HG02588 (cell line): ENCODE results near the gene COLEC12.
"Not testable (repeated sequence)": the region's sequence is repeated elsewhere in the genome, so short reads cannot be mapped to it uniquely, and the experiment has no call there.

ENCODE experiments used
- ATAC-seq: cut with Tn5 transposase; IDR thresholded peaks from one replicate; pipeline ENCODE4 v1.9.1; 2021; ENCODE audit warnings: mild to moderate bottlenecking, moderate library complexity; ENCODE audit not compliant: unreplicated experiment

The COLEC12 gene

GRCh38 chr18:332721-333510, 167.6 kb downstream of the COLEC12 start:
- ATAC-seq = no peak

DNA sequence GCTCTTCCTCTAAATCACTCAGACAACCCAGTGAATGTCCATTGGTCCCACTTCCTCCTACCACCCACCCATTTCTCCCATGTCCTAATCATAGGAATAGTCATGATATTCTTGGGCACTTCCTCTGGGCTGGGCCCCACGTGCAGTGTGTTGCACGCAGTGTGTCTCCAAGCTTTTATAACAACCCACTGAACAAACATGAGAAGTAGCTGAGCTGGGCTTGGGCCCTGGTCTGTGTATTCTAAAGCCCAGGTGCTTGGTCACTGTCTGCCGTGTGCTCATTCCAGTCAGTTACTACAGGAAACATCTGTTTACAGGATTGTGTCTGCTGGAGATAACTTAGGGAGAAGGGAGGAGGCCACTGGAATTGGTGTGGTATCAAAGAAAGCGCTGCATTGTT, 168.5 kb downstream of the COLEC12 start:
- no peak for ATAC-seq

DNA sequence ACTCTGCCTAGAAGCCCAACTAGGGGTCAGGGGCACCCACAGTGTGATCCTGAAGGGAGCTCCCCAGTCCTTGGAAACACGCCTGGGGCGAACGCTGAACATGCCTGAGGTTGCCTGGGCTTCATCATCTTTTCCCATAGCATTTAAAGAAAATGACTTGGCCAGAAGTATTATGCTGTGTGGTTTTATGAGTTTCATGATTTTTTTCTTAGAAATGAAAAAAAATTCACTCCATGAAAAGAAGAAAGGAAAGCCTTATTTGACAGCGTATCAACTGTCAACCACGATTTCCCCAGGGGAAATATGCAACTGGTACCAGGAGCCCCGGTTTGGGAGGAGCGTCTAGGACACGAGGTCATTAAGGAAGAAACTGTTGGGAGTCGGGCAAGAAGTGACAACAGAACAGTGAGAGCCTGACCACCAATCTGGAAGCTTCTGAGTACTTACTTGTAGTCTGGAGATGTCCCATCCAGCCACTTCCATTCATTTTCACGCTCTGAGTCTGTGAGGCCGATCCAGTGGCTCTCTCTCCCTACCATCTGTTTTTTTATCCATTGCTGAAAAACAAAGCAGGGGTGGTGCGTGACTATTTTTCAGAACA, 169.2 kb downstream of the COLEC12 start:
- no peak for ATAC-seq

- ATAC-seq = no peak
Measured at GRCh38 chr18:328928-329327, 171.6 kb downstream of the COLEC12 start.

DNA sequence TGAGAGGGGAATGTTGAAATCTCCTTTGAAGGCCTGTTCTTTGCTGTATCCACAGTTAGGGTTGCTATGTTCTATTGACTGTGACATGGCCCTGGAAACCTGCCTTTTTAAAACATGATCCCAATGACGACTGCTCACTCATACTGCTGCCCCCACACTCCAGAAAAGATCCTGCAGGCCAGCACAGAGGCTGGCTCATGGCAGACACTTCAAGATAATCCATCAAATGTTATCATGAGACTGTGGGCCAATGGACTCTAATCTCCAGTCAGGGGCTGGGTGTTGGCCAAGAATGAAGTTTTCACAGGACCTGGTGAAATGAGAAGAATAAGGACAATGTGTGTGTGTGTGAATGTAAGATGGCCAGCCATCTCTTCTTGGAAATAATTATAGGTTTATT, 173.7 kb downstream of the COLEC12 start:
- ATAC-seq = no peak

DNA sequence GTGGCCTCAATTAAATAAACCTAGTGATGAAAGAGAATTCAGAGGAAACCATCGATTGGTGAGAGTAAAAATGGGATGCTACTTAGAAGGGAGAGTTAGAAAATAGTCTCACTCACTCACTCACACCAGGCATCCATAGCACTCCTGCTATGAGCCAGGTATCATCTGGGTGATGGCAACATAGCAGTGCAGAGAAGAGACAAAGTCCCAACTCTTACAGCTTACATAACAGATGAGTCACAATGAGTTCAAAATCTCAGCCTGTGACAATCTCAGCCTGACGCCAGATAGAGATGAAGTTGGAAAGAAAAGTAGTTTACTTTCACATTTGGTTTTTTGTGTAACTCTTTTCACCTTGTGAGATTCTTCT, 177.3 kb downstream of the COLEC12 start:
- ATAC-seq = no peak

- ATAC-seq = no peak
Measured at GRCh38 chr18:321865-322467, 178.5 kb downstream of the COLEC12 start.

- ATAC-seq = no peak
Measured at GRCh38 chr18:320155-320554, 180.3 kb downstream of the COLEC12 start.

DNA sequence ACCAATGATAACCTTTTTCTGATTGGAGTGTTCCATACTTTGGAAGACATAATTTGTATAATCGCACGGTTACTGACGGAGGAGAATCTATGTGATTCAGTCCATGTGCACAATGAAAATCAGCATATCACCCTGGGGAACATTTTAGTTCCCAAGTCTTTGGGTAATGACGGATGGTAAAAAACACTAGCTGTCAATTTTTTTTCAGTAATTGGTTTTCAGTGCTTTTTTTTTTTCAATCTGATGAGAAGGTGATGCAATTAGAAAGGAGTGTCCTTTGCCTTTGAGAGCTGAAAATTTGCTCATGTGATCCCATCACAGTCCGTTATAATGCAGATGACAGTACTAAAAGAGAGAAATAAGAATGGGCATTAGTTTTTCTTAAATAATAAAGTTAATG, 180.8 kb downstream of the COLEC12 start:
- ATAC-seq = no peak

GRCh38 chr18:318791-319291, 181.7 kb downstream of the COLEC12 start:
- ATAC-seq = no peak

DNA sequence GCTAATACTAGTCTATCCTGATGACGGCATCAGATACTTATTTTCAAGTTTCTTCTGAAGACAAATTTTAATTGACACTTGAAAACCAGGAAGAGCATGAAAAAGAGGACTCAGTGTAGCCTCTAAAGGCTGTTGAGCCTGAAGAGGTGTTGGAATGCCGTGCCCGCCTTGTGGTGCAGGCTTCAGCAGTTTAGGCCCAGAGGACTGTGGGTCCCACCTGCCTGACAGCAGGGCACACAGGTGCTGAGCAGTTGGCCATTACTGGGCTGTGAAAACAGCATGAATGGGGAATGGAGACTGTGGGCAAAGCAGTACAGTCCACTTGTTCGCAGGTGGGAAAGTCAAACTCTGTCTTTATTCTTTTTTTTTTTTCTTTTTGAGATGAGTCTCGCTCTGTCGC, 182.9 kb downstream of the COLEC12 start:
- ATAC-seq = no peak

DNA sequence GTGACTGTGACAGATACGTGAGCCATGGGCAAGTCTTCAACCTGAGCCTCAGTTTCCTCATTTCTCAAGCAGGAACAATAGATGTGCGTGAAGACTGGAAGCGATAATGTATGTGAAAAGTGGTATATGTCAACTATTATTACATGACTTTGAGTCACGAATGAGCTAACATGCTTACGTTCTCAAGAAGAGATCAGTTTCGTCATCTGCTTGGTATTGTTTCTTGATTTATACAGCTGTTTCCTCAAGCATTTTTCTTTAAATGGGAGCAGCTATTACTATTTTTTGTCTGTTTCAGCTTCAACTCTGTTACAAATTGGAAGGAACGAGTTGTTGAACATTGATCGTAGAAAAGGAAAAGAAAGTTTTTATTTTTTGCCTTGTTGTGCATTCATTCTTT, 184.1 kb downstream of the COLEC12 start:
- ATAC-seq = no peak

- no peak for ATAC-seq
Measured at GRCh38 chr18:313931-314330, 186.6 kb downstream of the COLEC12 start.

- no peak for ATAC-seq
Measured at GRCh38 chr18:312415-312814, 188.1 kb downstream of the COLEC12 start.

DNA sequence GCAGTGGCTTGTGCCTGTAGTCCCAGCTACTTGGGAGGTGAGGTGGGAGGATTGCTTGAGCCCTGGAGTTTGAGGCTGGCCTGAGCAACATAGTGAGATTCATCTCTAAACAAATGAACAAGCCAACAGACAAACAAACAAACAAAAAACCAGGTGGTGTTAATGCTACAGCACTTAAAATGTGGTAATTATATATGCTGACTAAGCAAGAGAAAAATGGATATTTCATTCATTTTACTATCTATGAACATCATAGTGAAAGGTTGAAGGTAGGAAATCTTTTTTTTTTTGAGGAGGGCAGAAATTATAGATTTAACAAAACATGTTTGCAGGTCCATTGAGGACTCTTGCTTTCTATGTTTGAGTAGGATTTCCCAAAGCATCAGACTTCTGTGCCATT, 190.5 kb downstream of the COLEC12 start:
- ATAC-seq = no peak

GRCh38 chr18:308086-308485, 192.4 kb downstream of the COLEC12 start:
- not testable (repeated sequence) for ATAC-seq

DNA sequence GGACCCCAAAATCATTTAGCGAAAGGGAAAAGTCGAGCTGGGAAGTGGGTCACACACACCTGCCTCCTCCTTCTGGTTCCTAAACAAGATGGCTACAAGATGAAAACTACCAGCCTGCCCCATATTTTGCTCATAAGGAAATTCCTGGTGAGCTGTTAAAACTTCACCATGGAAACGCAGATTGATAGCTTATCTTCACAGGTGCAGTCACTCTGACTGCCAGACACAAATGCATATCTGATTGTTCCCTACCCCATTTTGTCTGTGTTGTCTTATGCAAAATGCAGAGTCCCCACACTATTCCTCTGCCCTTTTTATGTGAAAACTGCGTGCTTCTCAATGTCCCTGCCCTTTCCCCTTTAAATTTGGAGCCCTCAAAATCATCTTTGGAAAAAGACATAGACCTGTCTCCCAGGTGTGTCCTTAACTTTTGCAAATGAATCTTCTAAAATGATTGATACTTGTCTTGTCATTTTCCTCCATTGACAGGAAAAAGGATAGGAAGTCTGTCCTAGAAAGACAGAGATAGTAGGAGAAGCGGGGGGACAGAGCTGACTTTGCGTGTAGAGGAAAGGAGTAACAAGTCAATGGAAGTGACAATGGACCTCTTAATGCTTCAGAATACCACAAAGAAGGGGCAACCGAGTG, 193.8 kb downstream of the COLEC12 start:
- ATAC-seq = no peak

DNA sequence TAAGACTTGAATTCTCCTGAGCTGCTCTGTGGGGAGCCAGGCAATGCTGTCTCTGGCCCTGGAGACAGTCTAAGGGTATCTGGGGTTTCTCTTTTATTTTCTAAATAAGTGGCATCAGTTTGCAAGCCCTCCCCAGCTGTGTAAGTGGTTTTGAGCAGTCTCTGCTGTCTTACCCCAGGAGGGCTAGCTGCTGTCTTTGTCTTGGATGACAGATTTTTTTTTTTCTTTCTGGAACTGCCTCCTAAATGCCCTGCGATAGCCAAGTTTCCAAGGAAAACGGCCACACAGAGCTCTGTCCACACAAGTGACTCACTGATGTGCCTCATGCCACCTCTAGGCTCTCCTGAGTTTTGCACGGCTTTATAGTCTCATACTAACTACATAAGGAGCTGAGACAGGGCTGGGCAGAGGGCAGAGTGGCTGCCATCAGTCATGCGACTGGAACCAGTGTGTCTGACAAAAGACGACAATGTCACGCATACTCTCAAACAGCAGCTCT, 195.4 kb downstream of the COLEC12 start:
- ATAC-seq = no peak

DNA sequence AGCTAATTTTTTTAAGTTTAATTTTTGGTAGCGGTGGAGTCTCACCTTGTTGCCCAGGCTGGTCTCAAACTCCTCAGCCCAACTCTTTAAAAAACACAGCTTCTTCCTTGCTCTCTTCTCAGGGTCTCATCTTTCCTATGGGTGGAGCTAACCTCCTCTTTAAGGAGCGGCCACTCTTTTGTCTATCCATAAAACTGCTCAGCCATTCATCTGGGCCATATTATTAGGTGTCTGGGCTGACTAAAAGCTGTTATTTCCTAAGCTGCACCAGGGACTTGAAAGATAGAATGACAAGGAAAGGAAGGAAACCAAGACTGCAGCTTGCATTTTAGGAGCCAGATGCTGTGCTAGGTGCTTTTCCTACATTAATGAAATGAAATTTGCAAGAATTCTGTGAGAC, 196.9 kb downstream of the COLEC12 start:
- ATAC-seq = no peak

DNA sequence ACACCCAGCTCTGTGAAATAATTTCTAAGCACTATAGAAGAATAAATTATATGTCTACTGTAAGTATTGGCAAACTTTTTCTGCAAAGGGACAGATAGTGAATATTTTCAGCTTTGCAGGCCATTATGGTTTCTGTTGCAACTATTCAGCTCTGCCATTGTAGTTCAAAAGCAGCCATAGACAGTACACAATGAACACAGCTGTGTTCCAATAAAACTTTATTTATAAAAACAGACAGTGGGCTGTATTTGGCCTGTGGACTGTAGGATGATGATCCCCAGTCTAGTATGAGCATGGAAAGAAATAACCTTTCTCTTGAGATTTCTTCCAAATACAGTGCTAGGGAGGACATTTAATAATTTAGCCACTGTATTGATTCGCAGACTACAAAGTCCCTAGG, 197.5 kb downstream of the COLEC12 start:
- ATAC-seq = no peak

- ATAC-seq = no peak
Measured at GRCh38 chr18:302097-302496, 198.4 kb downstream of the COLEC12 start.
